Gastroesophageal sphincter (tissue), 3 donors: Measurements from ENCODE around the gene ARHGAP12.

Source experiments
- CTCF ChIP-seq, 4 experiments: fragments of 200-600 bp in 2 of 4; fragments of 450-650 bp in 2 of 4; sonication (generic) in 1 of 4; IDR thresholded peaks; one replicate each; pipeline ENCODE4 v1.5.1; 2017 to 2019; ENCODE audit warnings: antibody characterized with exemption in 4 of 4, mild to moderate bottlenecking in 2 of 4, moderate library complexity in 2 of 4
- EP300 ChIP-seq: sonication (generic); formaldehyde crosslinking; IDR thresholded peaks from one replicate; pipeline ENCODE4 v1.6.1; 2017; ENCODE audit warnings: antibody characterized with exemption, mild to moderate bottlenecking
- POLR2A ChIP-seq, 2 donors: fragments of 450-650 bp; IDR thresholded peaks; one replicate each; pipeline ENCODE4 v1.6.1; 2017; ENCODE audit warnings: antibody characterized with exemption in 2 of 2, mild to moderate bottlenecking in 2 of 2, moderate library complexity in 1 of 2
- POLR2AphosphoS5 ChIP-seq: sonication (generic); formaldehyde crosslinking; IDR thresholded peaks from one replicate; pipeline ENCODE4 v1.6.1; 2017; ENCODE audit warnings: antibody characterized with exemption

GRCh38 chr10:31912289-31912688 is 16.3 kb downstream of the ARHGAP12 start:
- TF ChIP-seq CTCF (IDR thresholded peaks at IDR 0.05) (no peak), POLR2A (IDR thresholded peaks at IDR 0.05) (no peak), POLR2AphosphoS5 (no peak), EP300 (no peak)
